Activated CD8-positive, alpha-beta T cell treated with anti-CD3 and anti-CD28 coated beads for 36 hours (primary cell): ENCODE data around the gene B3GAT1. TPM values are rescaled to one million over a fixed set of nuclear protein-coding genes. Genes with fewer than 3 reads are reported as not detected.

Experiments
- ATAC-seq: fragments of 200-7000 bp; cut with Tn5 transposase; one replicate; pipeline ENCODE4 v1.10.0; 2021; ENCODE audit warnings: mild to moderate bottlenecking, moderate library complexity
- CTCF ChIA-PET: fragments of 350-600 bp; sonication (Branson Sonifier 250); formaldehyde crosslinking; loops from one replicate; lab custom pipeline; 2021; ENCODE audit warnings: antibody characterized with exemption; lab: Charles Lee
- POLR2A ChIA-PET: fragments of 350-600 bp; sonication (Branson Sonifier 250); formaldehyde crosslinking; loops from one replicate; lab custom pipeline; 2021; ENCODE audit warnings: antibody characterized with exemption; lab: Charles Lee
- DNase-seq: peaks from one replicate; pipeline ENCODE4 v3.0.0-alpha.2; 2020
- H3K27ac Mint-ChIP-seq: one replicate; pipeline ENCODE4 v1.8.0; 2021; ENCODE audit warnings: mild to moderate bottlenecking, mixed read lengths
- H3K27me3 Mint-ChIP-seq: one replicate; pipeline ENCODE4 v1.8.0; 2021; ENCODE audit warnings: mixed read lengths
- H3K36me3 Mint-ChIP-seq: one replicate; pipeline ENCODE4 v1.8.0; 2021; ENCODE audit warnings: low read depth, mixed read lengths
- H3K4me1 Mint-ChIP-seq: one replicate; pipeline ENCODE4 v1.8.0; 2021; ENCODE audit warnings: low read depth, mixed read lengths
- H3K4me3 Mint-ChIP-seq: one replicate; pipeline ENCODE4 v1.8.0; 2021; ENCODE audit warnings: mild to moderate bottlenecking, moderate library complexity, mixed read lengths
- H3K9me3 Mint-ChIP-seq: one replicate; pipeline ENCODE4 v1.8.0; 2021; ENCODE audit warnings: mixed read lengths
- intact Hi-C: fragments of 100-400 bp; cut with micrococcal nuclease; formaldehyde crosslinking; loops from one replicate; pipeline ENCODE4 v1.10.0; 2022
- total RNA-seq, 2 experiments: library from RNA; stranded (reverse); gene quantifications; one replicate each; pipeline ENCODE4 v1.2.3, GENCODE V29; 2021
- TF ChIP-seq, protein P1 (sequence below): fragments of 200-600 bp; IDR thresholded peaks from one replicate; pipeline ENCODE4 v1.8.0; 2022; ENCODE audit warnings: antibody characterized with exemption, mild to moderate bottlenecking

Gene B3GAT1
- total RNA-seq, 2 experiments from 2014 or later, result 0.07 TPM; not detected in 1

DNA sequence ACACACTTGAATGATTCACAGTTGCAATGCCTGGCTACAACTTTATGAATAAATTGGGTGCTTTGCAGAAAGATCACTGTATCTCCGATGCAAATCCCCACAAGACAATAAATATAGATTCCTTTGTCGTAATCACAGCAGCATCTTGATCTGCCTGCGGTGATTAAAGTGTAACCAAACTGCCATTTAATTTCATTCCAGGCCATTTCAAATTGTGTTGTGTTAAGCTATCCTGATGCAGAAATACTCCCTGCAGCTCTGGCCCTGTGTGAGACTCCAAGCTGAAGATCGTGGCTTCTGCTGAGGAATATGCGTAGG, 40.8 kb upstream of the B3GAT1 start:
- intact Hi-C loops, result no loop called here
- CTCF ChIA-PET, result interaction anchor here (1.0 kb wide), 1 partner anchor 20 kb away, joined by 3 read pairs; no protein-coding TSS in a partner anchor
- Mint-ChIP-seq H3K9me3 (peaks cover 6% of the 10 kb centered on the region), H3K27ac (no peak overlapping the region), H3K36me3 (no peaks in the 10 kb centered on the region), H3K4me3 (no peak overlapping the region), H3K27me3 (no peaks in the 10 kb centered on the region), H3K4me1 (no peaks in the 10 kb centered on the region)
- TF ChIP-seq, protein P1, sequence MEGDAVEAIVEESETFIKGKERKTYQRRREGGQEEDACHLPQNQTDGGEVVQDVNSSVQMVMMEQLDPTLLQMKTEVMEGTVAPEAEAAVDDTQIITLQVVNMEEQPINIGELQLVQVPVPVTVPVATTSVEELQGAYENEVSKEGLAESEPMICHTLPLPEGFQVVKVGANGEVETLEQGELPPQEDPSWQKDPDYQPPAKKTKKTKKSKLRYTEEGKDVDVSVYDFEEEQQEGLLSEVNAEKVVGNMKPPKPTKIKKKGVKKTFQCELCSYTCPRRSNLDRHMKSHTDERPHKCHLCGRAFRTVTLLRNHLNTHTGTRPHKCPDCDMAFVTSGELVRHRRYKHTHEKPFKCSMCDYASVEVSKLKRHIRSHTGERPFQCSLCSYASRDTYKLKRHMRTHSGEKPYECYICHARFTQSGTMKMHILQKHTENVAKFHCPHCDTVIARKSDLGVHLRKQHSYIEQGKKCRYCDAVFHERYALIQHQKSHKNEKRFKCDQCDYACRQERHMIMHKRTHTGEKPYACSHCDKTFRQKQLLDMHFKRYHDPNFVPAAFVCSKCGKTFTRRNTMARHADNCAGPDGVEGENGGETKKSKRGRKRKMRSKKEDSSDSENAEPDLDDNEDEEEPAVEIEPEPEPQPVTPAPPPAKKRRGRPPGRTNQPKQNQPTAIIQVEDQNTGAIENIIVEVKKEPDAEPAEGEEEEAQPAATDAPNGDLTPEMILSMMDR, result no peak
- no peak for ATAC-seq
- no peak for DNase-seq
- POLR2A ChIA-PET, result no interaction called here

DNA sequence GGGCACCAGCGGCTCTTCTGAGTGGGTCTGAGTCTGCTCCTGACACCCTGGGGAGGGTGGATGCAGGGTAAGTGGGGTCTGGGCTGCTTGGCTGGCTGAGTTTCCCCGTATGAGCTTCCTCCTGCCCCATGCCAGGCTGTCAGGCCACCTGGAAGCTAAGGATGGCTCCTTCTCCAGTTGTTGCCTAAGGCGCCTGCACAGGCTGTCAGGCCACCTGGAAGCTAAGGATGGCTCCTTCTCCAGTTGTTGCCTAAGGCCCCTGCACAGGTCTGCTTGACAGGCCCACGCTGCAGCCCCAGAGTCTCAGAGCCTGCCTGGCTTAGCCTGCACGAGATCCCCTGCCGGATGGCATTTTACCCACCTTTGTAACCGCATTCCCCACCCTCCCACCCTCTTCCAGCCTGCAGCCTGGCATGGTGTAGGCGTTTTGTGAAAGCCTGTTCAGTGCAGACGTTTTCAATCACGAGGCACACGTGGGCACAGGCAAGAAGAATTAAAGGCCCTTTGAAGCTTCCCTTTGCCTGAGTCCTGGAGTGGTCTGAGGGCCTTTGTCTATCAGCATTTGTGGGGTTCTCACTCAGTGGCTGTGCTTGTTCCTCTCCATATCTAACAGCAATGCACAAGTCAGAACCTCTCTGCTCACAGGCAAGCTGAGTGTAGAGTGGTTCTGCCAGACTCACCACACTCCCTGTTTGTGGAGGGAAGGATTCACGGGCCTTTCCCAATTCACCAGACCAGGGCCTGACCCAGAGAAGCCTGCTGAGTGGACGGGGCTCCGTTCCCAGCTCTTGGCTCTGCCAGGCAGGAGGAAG, 40.2 kb upstream of the B3GAT1 start:
- Mint-ChIP-seq H3K27me3 (no peaks in the 10 kb centered on the region), H3K9me3 (peaks cover 6% of the 10 kb centered on the region), H3K4me3 (no peak overlapping the region), H3K27ac (no peak overlapping the region), H3K4me1 (no peaks in the 10 kb centered on the region), H3K36me3 (no peaks in the 10 kb centered on the region)
- ATAC-seq, result no peak
- intact Hi-C loops, result no loop called here
- ChIA-PET CTCF (no interaction called here), POLR2A (no interaction called here)
- DNase-seq, result no peak
- TF ChIP-seq, protein P1, result no peak

- CTCF ChIA-PET, result no interaction called here
- no peaks in the 10 kb centered on the region for H3K9me3 Mint-ChIP-seq
- intact Hi-C loops, result no loop called here
- POLR2A ChIA-PET, result no interaction called here
- no peaks in the 10 kb centered on the region for H3K36me3 Mint-ChIP-seq
- H3K27ac Mint-ChIP-seq, result no peak overlapping the region
- H3K27me3 Mint-ChIP-seq, result no peaks in the 10 kb centered on the region
- H3K4me1 Mint-ChIP-seq, result no peaks in the 10 kb centered on the region
- DNase-seq (no peak), ATAC-seq (no peak)
- TF ChIP-seq, protein P1, result no peak
- no peak overlapping the region for H3K4me3 Mint-ChIP-seq
Observed at GRCh38 chr11:134450186-134450585, 38.1 kb upstream of the B3GAT1 start.

DNA sequence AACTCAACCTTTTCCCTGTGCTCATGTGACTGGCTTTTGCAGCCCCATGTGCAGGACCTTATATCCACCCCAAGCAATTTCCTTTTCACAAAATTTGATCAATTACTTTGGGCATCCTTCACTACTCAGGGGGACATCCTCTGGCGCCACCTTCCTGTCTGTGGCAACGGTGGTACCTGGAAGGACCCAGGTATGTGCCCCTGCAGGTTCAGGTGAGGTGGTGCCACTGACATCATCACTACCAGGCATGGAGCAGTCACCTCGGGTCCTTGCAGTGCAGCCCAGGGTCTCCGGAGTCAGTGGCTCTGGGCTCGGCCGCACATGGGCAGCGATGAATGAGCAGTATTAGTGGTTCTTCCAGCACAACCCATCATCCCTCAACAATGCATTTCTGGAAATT, 37.7 kb upstream of the B3GAT1 start:
- Mint-ChIP-seq H3K36me3 (no peaks in the 10 kb centered on the region), H3K4me1 (no peaks in the 10 kb centered on the region), H3K9me3 (no peaks in the 10 kb centered on the region), H3K4me3 (no peak overlapping the region), H3K27me3 (no peaks in the 10 kb centered on the region), H3K27ac (no peak overlapping the region)
- TF ChIP-seq, protein P1, result no peak
- ChIA-PET CTCF (no interaction called here), POLR2A (no interaction called here)
- peak; percentile 9 for DNase-seq
- intact Hi-C loops, result no loop called here
- ATAC-seq, result no peak

GRCh38 chr11:134449051-134449450, 37.0 kb upstream of the B3GAT1 start:
- H3K4me1 Mint-ChIP-seq, result no peaks in the 10 kb centered on the region
- CTCF ChIA-PET, result no interaction called here
- peaks cover 2% of the 10 kb centered on the region for H3K9me3 Mint-ChIP-seq
- H3K27me3 Mint-ChIP-seq, result no peaks in the 10 kb centered on the region
- TF ChIP-seq, protein P1, result no peak
- no peak overlapping the region for H3K27ac Mint-ChIP-seq
- POLR2A ChIA-PET, result no interaction called here
- intact Hi-C loops, result no loop called here
- DNase-seq, result no peak
- H3K36me3 Mint-ChIP-seq, result no peaks in the 10 kb centered on the region
- H3K4me3 Mint-ChIP-seq, result no peak overlapping the region
- ATAC-seq, result no peak
